Stimulated activated memory B cell treated with anti-CD40 and anti-IgM and Interleukin-4, amounts not matched to agents 10 μg/mL and 1 μg/mL and 100 μg/mL, for 72 hours (primary cell): ENCODE measurements around the gene C1orf122.

ENCODE experiments used
- ATAC-seq: fragments of 150-1000 bp; cut with Tn5 transposase; 2 replicates; pipeline ENCODE4 v1.10.0; 2021
- H3K27ac Mint-ChIP-seq: one replicate; pipeline ENCODE4 v1.8.0; 2022; ENCODE audit warnings: mild to moderate bottlenecking, mixed read lengths
- H3K27me3 Mint-ChIP-seq: one replicate; pipeline ENCODE4 v1.8.0; 2022; ENCODE audit warnings: mixed read lengths
- H3K36me3 Mint-ChIP-seq: one replicate; pipeline ENCODE4 v1.8.0; 2022; ENCODE audit warnings: mixed read lengths
- H3K4me1 Mint-ChIP-seq: one replicate; pipeline ENCODE4 v1.8.0; 2022; ENCODE audit warnings: mixed read lengths
- H3K4me3 Mint-ChIP-seq: one replicate; pipeline ENCODE4 v1.8.0; 2022; ENCODE audit warnings: mild to moderate bottlenecking, moderate library complexity, mixed read lengths
- H3K9me3 Mint-ChIP-seq: one replicate; pipeline ENCODE4 v1.8.0; 2022; ENCODE audit warnings: mixed read lengths

Gene C1orf122

GRCh38 chr1:37849480-37849879 lies 41.9 kb downstream of the C1orf122 start:
- Mint-ChIP-seq H3K4me3 (no peak overlapping the region), H3K36me3 (peaks cover 26% of the 10 kb centered on the region), H3K27ac (no peak overlapping the region), H3K4me1 (peaks cover 27% of the 10 kb centered on the region), H3K27me3 (no peaks in the 10 kb centered on the region), H3K9me3 (no peaks in the 10 kb centered on the region)
- ATAC-seq: no peak

- H3K27me3 Mint-ChIP-seq: no peaks in the 10 kb centered on the region
- no peak for ATAC-seq
- H3K4me3 Mint-ChIP-seq: no peak overlapping the region
- H3K9me3 Mint-ChIP-seq: no peaks in the 10 kb centered on the region
- H3K4me1 Mint-ChIP-seq: peaks cover 28% of the 10 kb centered on the region
- H3K36me3 Mint-ChIP-seq: peaks cover 26% of the 10 kb centered on the region
- H3K27ac Mint-ChIP-seq: no peak overlapping the region
Measured at GRCh38 chr1:37850352-37850955, 42.9 kb downstream of the C1orf122 start.

- H3K9me3 Mint-ChIP-seq: no peaks in the 10 kb centered on the region
- no peak for ATAC-seq
- H3K4me1 Mint-ChIP-seq: peaks cover 26% of the 10 kb centered on the region
- no peak overlapping the region for H3K4me3 Mint-ChIP-seq
- H3K27me3 Mint-ChIP-seq: no peaks in the 10 kb centered on the region
- peaks cover 26% of the 10 kb centered on the region for H3K36me3 Mint-ChIP-seq
- no peak overlapping the region for H3K27ac Mint-ChIP-seq
Measured at GRCh38 chr1:37851262-37851661, 43.7 kb downstream of the C1orf122 start.

- no peak overlapping the region for H3K4me3 Mint-ChIP-seq
- no peaks in the 10 kb centered on the region for H3K27me3 Mint-ChIP-seq
- no peaks in the 10 kb centered on the region for H3K9me3 Mint-ChIP-seq
- ATAC-seq: peak; percentile 70
- peaks cover 26% of the 10 kb centered on the region for H3K36me3 Mint-ChIP-seq
- H3K27ac Mint-ChIP-seq: no peak overlapping the region
- H3K4me1 Mint-ChIP-seq: peaks cover 23% of the 10 kb centered on the region
Measured at GRCh38 chr1:37851782-37852210, 44.2 kb downstream of the C1orf122 start.

GRCh38 chr1:37853157-37853556 lies 45.6 kb downstream of the C1orf122 start:
- H3K27ac Mint-ChIP-seq: no peak overlapping the region
- no peak overlapping the region for H3K4me3 Mint-ChIP-seq
- H3K36me3 Mint-ChIP-seq: peaks cover 34% of the 10 kb centered on the region

GRCh38 chr1:37854406-37854805 lies 46.8 kb downstream of the C1orf122 start:
- Mint-ChIP-seq H3K9me3 (no peaks in the 10 kb centered on the region), H3K27me3 (no peaks in the 10 kb centered on the region), H3K4me3 (no peak overlapping the region), H3K36me3 (peaks cover 34% of the 10 kb centered on the region), H3K27ac (no peak overlapping the region), H3K4me1 (peaks cover 27% of the 10 kb centered on the region)
- no peak for ATAC-seq

More at GRCh38 chr1:37853157-37853556, 45.6 kb downstream of the C1orf122 start:
- ATAC-seq: no peak
- H3K27me3 Mint-ChIP-seq: no peaks in the 10 kb centered on the region
- H3K4me1 Mint-ChIP-seq: peaks cover 27% of the 10 kb centered on the region
- no peaks in the 10 kb centered on the region for H3K9me3 Mint-ChIP-seq
